ENCODE results near the gene GLB1L.
"Not testable (repeated sequence)": the region's sequence is repeated elsewhere in the genome, so short reads cannot be mapped to it uniquely, and the experiment has no call there.

GLB1L gene

DNA sequence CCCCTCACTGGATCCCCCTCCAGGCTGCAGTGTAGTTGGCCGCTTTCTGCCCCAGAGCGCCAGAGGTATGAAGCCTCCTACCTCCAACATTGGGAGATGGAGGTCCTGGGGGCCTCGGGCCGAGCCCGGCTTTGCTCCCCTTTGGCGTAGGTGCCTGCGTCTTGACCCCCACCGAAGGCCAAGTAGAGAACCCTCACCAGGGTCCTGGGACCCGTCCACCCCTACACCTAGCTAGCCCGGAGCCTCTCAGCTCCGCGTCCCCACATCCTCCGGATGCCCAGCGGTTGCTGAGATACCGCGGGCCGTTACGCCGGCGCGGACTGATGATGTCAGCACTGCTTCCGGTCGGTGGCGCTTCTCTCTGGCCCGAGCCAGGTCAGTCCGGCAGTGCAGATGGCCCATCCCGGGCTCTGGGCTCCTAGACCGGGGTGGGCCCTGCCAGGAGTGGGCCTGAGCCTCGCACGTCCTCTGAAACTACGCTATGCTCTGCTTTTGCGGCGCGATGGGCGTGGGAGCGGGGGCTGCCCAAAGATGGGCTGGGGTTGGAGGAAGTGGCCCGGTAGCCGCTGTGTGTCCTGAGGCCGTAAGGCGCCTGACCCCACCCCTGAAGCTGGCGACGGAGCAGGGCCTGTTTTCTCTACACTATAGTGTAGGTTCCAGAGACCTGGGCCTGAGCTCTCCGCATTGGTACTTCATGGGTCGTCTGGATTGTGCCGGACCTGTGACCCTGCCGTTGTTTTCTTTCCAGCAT lies at the start of gene GLB1L, which contains the start of gene STK16:
GLB1L (minus strand) TSS at position 297 of the 751 bp plus-strand sequence. CDS start 1,871 bp downstream, outside the sequence.
STK16 (plus strand) TSS at position 332 of the 751 bp plus-strand sequence. CDS start 521 bp downstream, outside the sequence.
- peak; percentile 46 for DNase-seq

DNA sequence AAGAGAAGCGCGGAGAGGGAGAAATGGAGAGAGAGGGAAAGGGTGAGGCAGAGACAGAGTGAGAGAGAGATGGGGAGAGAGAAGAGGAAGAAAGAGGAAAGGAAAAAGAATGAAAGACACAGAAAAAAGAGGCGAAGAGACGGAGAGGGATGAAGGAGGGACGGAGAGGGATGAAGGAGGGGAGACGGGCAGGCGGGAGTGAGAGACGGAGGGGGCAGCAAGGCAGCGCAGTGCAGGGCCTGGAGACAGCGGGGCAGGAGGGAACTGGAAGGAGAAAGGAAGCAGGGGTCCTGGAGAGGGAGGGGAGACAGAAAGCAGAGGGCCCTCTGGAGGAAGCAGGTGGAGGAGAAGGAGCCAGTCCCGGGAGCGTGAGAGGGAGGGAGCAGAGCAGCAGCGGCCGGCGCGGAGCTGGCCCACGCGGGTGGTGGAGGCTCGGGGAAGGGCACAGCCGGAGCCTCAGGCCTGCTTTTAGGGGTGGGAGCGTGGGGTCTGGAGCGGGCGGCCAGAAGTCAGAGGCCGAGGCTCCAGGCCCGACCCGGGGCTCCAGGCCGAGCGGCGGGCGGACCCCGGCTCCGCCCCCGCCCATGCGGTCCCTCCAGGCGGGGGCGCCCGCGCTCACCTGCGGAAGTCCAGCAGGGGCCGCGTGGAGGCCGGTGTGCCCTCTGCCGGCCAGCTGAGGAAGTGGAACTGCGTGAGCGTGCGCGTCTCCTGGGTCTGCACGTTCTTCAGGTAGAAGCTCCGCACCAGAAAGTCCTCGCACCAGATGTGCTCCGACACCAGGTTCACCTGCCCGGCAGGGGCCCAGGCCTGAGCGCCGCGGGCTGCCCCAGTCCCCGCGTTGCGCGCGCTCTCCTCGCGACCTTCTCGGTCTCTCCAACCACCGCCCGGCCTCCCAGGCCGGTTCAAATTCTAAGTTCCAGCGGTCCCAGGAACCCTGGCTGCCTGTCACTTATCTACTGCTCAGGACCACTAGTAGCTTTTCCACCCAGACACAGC lies 49.4 kb upstream of the GLB1L start:
- DNase-seq = peak; percentile 35

DNA sequence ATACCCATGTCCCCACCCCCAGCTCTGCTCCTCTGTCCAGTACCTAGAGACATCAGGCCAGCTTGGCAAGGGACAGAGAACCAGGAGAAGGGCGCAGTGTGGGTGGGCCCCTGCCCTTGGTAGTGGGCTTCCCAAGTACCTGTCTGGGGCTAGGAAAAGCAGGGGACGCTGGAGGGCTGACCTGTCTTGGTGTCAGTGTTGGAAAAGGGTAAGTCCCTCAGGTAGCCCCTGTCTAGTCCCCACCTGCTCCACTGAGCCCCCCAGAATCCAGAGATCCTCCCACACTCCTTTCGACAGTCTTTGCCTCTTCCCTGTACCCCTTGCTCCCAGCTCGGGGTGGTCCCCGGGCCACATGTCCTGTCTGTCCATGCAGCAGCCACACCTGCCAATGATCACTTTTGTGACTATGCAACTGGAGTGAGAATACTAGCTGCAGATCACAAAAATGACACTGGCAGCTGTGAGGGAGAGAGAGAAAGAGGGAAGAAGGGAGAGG lies 48.5 kb upstream of the GLB1L start:
- no peak for DNase-seq

DNA sequence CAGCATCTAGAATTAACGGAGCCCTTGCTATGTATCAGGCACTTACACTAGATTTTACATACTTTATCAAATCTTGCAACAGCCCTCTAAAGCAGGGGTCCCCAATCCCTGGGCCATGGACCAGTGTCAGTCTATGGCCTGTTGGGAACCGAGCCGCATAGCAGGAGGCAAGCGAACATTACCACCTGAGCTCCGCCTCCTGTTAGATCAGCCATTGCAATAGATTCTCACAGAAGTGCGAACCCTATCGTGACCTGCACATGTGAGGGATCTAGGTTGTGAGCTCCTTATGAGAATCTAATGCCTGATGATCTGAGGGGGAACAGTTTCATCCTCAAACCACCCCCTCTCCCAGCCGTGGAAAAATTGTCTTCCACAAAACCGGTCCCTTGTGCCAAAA lies 47.4 kb upstream of the GLB1L start:
- no peak for DNase-seq

DNA sequence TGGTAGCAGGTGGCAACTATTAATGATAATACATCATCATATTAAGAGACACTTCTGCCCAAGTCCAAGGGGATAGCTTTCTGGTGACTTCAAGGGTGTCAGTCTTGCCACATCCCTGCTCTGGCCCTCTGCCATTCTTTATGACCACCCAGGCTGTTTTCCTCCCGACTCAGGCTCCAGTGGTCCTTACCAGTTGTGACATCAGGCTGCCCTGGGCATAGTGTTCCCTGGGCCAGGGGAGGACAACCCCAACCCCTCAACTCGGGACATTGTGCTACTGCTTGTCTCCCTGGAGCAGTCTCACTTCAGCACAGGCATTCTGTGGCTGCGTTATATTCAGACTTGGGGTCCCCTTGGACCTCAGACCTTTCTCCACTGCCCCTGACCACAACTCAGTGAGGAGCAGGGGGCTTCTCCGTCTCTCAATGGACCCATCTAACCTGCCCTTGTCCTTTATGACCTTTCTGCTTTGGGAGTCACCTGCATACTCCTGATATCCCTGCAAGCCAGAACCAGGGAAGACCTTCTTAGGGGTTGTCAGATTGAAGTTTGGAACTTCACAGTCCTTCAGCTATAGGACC lies 46.8 kb upstream of the GLB1L start:
- no peak for DNase-seq

DNA sequence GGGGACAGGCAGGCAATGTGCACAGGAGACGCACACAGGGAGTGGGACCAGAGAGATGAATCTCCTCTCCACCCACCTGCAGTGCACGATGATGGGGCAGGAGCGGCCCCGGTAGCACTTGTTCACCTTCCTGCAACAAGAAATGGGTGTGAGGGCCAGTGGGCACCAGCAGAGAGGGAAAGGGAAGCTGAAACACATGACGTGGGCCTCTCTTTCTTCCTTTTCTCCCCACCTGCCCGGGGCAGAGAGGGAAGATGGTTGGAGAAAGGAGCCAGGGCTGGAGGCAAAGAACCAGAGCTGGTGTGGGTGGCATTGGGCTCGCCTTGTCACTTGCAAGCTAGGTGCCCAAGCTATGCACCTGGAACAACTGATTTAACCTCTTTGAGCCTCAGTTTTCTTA lies 46.1 kb upstream of the GLB1L start:
- no peak for DNase-seq

DNA sequence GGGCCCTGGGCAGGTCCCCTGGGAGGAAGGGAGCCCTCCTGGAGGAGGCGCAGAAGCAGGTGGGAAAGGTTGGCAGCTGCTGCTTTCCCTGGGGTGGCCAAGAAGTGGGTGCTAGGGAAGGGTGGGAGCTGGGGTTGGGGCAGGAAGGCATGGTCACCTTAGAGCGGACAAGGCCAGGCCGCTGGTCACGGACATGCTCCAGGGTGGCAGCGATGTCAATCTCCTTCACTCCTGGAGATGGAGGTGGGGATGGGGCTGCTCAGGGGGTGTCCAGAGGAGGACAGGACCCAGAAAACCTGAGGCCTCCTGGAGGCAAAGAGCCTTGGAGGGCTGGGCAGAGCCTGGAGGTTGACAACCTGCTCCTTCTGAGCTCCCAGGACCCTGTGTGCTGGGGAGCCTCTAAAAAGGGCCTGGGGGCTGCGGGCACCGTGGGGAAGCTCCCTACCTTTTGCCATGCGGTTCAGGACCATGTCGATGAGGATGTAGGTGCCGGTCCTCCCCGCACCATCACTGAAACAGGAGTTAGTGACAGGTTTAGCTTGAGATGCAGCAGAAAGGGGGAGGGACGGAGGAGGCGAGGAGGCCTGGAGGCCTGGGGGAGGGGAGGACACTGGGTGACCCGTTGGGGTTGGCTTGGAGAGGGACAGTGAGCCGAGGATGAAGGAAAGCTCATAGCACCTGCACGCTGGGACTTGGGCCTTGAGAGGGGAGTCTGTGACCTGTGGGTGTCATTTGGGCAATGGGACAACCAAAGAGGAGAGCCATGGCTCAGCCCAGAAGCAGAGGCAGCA lies 45.3 kb upstream of the GLB1L start:
- no peak for DNase-seq

DNA sequence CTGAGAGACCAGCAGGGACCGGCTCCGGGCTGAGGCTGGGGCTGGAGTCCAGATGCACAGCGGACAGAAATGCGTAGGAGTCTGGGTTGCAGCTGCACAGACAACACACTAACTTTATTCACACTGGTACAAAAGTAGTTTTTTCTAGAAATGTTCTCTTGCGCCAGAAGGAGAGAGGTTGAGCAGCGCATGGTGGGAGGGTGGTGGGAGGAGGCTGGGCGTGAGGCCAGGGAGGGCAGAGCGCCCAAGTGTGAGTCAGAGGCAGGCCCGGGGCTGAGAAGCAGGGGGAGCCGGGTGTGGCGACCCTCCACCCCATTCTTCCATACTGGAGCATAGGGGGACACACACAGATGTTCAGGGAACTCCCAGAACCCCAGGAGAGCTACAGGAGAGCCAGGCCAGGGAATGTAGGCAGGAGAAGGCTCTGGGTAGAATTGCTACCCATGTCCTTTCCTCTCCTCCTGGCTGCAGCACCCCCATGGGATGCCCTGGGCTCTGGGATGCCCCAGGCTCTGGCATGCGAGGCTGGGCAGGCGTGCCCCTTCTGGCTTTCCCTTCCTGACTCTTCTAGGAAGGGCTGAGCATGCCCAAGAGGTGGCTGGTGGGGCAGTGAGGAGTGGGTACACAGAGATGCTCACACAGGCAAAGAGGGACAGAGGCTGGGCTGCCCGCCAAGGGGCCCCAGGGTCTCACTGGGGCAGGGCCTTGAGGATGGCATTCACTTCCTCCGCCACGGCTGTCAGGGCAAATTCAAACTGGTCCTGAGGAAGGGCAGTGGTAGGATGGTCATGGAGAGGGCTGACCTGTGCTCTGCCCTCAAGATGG lies 44.5 kb upstream of the GLB1L start:
- DNase-seq = no peak

DNA sequence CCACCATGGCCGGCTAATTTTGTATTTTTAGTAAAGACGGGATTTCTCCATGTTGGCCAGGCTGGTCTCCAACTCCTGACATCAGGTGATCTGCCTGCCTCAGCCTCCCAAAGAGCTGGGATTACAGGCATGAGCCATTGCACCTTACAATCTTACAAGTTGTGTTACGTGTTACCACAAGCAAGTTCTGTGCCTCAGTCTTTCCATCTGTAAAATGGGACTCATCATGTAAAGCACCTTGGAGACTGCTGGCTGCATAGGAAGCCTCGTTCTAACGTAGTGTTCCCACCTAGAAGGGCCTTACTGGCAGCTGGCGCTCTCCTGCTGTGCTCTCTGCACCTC lies 43.9 kb upstream of the GLB1L start:
- DNase-seq = no peak

DNA sequence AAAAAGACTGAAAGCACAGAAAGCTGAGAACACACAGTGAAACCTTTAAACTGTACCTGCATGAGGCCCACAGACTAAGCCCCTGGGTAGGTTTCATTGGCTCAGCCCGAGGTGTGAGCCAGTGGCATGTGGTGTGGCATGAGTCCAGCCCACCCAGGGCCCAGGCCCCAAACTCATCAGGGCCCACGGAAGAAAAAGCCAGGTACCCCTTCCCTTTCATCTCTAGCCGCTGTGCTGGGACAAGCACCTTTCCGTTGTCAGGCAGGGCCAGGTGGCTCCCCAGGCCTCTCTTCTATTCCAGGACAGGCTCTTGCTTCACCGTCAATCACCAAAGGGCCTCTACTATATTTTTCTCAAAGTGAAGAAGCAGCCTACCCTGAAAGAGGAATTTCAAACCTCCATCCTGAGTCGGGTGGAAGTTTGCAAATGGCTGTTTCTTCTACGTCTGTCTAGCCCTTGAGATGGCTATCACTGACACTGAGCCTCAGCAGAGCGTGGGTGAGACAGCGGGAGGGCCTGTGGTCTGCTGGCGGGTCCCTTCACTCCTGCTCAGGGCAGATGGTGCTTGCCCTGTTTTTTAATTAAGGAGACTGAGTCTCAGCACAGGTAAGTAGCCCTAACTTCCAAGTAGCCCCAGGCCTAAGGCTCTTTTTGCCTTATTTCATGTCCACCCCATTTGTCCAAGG lies 42.5 kb upstream of the GLB1L start:
- no peak for DNase-seq

DNA sequence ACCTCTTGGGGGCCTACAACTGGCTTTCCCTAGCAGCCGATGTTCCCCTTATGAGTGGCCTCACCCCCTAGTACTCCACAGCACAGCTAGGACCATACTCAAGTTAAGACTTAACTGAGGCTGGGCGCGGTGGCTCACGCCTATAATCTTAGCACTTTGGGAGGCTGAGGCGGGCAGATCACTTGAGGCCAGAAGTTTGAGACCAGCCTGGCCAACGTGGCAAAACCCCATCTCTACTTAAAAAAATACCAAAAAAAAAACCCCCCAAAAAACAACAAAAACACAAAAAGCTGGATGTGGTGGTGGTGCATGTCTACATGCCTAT lies 41.8 kb upstream of the GLB1L start:
- not testable (repeated sequence) for DNase-seq

DNA sequence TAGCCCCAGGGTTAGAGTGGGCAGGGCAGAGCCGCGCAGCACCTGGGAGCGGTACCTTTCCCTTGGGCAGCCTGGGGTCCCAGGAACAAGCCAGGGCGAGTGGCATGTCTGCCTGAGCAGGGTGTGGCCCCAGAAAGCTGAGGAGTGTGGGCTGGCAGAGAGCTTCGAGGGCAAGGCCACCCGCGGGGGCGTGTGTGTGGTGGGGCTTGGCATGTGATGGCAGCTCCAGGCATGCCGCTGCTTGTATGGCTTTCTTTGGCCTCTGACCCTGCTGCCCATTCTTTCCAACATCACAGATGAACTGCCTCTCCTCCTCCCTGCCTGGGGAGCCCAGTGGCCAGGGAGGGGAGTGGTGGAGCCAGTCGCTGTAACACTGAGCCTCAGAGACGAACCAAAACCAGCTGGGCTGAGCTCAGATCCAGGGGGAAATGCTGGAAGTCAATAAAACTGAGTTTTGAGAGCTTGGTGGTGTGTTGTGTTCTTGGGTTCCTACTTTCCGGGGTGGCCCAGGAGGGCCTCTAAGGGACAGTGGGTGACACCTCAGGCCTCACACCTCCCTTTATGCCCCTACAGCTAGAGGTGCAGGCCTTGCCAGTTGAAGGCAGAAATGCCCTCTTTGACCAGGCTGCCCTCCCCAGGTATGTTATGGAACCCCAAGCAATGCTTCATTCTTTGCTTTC lies 41.3 kb upstream of the GLB1L start:
- DNase-seq = no peak

DNA sequence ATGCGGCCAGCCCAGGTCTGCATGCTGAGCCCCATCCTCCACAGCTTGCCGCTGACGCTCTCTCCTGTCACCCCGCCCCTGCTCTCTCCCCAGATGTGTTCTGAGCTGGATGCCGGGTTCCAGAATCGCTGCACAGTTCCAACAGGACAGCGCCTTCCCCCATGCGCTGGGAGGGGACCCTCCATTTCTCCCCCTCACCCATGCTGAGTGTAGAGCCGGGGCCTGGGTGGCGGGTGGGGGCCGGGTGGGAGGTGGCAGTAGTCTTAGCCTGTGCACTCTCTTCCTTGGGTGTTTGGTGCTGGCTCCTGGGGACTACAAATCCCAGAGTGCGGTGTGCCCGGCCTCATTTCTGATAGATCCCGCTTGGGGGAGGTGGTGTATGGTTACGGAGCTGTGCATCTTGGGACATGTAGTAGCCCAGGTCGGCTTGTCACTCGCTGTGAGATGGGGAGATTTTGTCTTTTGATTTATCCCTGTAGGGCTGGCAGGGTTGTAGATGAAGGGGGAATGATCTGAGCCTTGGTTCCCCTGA lies 40.7 kb upstream of the GLB1L start:
- no peak for DNase-seq

DNA sequence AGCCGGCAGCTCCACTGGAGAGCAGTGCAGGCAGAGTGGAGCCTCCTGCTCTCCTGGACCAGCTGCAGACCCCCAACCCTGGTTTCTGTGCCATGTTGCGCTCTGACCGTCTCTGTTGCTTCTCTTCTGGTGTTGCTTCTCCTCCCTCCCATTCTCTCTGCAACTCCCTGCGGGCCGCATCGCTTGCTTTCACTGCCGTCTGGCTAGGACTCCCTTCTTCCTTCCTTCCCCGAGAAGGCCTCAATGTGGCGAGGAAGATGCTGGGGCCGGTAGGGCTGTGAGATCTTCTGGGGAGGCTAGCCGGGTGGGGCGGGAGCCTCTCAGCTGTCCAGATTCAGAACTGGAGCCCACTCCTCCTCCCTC lies 40.1 kb upstream of the GLB1L start:
- DNase-seq = no peak

DNA sequence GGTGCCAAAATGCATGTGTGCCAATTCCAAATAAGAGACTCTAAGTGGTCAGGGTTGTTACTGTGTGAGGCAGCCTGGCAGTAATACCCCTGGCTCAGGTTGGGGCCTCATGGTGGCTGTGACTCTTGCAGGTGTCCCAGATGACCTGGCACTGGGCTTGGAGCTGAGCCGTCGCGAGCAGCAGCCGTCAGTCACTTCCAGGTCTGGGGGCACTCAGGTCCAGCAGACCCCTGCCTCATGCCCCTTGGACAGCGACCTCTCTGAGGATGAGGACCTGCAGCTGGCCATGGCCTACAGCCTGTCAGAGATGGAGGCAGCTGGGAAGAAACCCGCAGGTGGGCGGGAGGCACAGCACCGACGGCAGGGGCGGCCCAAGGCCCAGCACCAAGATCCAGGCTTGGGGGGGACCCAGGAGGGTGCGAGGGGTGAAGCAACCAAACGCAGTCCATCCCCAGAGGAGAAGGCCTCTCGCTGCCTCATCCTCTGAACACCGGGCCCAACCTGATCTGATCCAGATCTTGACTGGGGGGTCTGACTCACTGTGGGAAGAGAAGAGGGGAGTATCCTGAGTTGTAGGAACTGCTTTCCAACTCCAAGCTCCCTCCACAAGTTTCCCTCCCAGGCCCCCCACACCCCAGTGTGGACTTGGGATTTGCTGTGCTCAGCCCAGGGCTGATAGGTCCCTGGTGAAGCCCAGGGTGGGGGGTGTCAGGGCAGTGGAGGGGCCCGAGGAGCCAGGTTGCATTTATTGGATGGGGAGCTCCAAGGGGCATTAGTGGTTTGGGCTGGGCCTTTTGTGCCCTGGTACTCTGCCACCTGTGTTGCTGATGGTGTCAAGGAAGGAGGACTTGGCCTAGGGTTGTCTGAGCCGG lies 39.5 kb upstream of the GLB1L start:
- no peak for DNase-seq

DNA sequence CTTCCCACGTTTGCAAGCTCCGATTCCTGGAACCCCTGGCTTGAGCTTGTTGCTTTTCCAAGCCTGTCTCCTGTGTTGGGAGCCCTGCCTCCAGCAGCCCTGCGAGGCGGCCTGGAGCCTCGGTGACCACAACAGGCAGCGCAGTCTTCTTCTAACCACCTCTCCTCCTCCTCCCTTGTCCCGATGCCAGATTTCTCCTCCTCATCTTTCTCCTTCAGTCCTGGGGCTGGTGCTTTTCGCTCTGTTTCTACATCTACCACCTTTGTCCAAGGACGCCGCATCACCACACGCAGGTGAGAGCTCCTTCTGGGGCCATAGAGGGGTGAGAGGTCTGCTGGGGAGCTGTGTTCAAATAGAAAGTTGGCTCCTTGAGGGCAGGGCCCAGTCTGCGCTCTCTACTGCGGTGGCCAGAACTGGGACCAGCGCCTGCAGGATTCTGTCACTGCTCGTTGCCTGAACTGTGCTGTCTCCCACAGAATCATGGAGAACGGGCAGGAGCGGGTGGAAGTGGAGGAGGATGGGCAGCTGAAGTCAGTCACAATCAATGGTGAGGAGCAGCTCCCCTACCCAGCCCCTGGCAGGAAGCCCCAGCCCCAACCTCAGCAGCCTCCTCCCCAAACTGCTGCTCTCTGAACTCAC lies 37.8 kb upstream of the GLB1L start:
- DNase-seq = no peak

DNA sequence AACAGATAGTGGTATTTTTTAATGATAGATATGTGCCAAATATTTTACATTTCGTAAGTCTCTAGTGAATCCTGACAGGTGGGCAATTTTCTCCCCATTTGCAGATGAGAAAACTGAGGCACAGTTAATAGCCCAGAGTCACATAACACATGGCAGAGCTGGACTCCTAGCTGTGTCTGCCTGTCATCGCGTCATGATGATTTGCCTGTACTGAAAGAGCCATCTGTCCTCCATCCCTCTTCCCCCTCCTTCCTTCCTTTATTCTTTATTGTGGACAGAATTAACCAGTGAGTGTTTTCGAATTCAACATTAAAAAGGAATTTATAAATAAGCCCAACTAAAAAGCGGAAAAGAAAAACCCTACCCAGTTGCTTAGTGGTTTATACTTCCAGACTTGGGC lies 37.1 kb upstream of the GLB1L start:
- no peak for DNase-seq

DNA sequence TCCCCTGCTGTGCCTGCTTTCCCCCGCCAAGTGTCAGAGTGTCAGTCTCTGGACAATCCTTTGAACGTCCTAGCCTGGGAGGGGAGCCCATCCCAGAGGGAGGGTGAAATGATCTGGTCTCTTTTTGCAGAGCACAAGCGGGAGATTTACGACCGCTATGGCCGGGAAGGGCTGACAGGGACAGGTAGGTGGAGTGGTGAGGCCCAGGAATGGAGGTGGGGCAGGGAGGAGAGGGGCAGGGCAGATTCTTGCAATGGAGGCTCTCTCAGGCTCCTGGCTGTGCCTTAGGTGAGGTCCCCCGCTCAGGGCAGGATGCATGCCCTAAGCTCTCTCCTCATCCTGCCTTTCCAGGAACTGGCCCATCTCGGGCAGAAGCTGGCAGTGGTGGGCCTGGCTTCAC lies 36.3 kb upstream of the GLB1L start:
- no peak for DNase-seq

DNA sequence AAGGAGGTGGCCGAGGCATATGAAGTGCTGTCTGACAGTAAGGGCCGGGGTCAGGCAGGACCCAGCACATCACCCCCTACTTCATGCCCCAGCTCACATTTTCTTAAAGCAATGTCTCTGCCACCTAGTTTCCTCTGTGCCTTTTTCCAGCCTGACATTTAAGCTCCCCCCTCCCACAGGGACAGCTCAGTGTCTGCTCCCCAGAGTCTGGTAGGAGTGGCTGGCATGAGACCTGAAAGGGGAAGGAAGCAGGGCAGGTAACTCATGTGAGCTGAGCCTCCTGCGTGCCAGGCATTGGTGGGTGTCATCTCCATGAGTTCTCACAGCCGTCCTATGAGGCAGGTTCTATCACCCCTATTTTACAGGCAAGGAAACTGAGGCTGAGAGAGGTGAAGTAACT lies 35.4 kb upstream of the GLB1L start:
- no peak for DNase-seq

Data from NCI-H2029 treated with DMSO at 0.1 percent for 48 hours (cell line).